Tibial nerve (tissue), 4 donors: ENCODE measurements around the gene KCNK2.

Experiments
- EP300 ChIP-seq, 2 donors: sonication (generic); formaldehyde crosslinking; IDR thresholded peaks; one replicate each; pipeline ENCODE4 v1.6.1; 2017; ENCODE audit warnings: antibody characterized with exemption in 2 of 2, mild to moderate bottlenecking in 1 of 2
- POLR2A ChIP-seq, 2 donors: fragments of 450-650 bp; IDR thresholded peaks; one replicate each; pipeline ENCODE4 v1.6.1; 2017; ENCODE audit warnings: antibody characterized with exemption in 2 of 2, mild to moderate bottlenecking in 2 of 2, moderate library complexity in 2 of 2
- TF ChIP-seq, protein P1 (sequence below), 5 experiments: fragments of 200-600 bp in 3 of 5; fragments of 450-650 bp in 2 of 5; sonication (generic) in 3 of 5; IDR thresholded peaks; one replicate each; pipeline ENCODE4 v1.5.1; 2016 to 2019; ENCODE audit warnings: antibody characterized with exemption in 5 of 5, mild to moderate bottlenecking in 3 of 5, moderate library complexity in 2 of 5

DNA sequence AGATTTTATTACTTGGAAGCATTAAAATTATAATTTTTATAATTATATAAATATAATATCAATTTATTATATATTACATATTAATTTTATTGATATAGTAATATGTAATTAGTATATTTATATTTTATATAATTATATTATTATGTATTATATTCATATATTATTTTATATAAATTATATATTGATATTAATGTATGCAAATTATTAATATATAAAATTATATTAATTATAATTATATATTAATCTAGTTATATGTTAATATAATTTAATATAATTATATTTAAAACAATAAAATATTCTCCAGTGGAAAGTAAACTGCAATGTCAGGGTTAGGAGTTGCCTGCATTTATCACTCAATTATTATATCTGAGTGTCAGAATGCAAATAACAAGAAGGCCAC is 48.8 kb downstream of the KCNK2 start:
- TF ChIP-seq EP300 (IDR thresholded peaks at IDR 0.05) = no peak
- TF ChIP-seq POLR2A (IDR thresholded peaks at IDR 0.05) = no peak
- TF ChIP-seq, protein P1, sequence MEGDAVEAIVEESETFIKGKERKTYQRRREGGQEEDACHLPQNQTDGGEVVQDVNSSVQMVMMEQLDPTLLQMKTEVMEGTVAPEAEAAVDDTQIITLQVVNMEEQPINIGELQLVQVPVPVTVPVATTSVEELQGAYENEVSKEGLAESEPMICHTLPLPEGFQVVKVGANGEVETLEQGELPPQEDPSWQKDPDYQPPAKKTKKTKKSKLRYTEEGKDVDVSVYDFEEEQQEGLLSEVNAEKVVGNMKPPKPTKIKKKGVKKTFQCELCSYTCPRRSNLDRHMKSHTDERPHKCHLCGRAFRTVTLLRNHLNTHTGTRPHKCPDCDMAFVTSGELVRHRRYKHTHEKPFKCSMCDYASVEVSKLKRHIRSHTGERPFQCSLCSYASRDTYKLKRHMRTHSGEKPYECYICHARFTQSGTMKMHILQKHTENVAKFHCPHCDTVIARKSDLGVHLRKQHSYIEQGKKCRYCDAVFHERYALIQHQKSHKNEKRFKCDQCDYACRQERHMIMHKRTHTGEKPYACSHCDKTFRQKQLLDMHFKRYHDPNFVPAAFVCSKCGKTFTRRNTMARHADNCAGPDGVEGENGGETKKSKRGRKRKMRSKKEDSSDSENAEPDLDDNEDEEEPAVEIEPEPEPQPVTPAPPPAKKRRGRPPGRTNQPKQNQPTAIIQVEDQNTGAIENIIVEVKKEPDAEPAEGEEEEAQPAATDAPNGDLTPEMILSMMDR (IDR thresholded peaks at IDR 0.05) = no peak
